Neural cell (in vitro differentiated cells): Measurements from ENCODE around the gene FLYWCH1. TPM values are rescaled to one million over a fixed set of nuclear protein-coding genes. Genes with fewer than 3 reads are reported as not detected.

Experiments
- H2AFZ ChIP-seq: fragments of 200-600, 300-800 bp; sonication (generic), shearing (Covaris generic); 2 replicates; pipeline ENCODE4 v1.6.0; 2014; ENCODE audit warnings: low read depth, mild to moderate bottlenecking, antibody characterized with exemption, low read length, moderate library complexity
- H3F3A ChIP-seq: fragments of 200-600 bp; shearing (Covaris generic); 2 replicates; pipeline ENCODE4 v1.6.1; 2016; ENCODE audit warnings: mild to moderate bottlenecking, moderate library complexity, mixed read lengths, antibody characterized with exemption, low read length; ENCODE audit not compliant: insufficient read depth, poor library complexity, severe bottlenecking
- H3K27ac ChIP-seq: fragments of 200-600, 300-800 bp; sonication (generic), shearing (Covaris generic); 2 replicates; pipeline ENCODE4 v1.5.1; 2014; ENCODE audit warnings: mild to moderate bottlenecking, low read length, moderate library complexity
- H3K27me3 ChIP-seq: fragments of 300-800, 200-600 bp; sonication (generic), shearing (Covaris generic); 2 replicates; pipeline ENCODE4 v1.6.0; 2014; ENCODE audit warnings: mild to moderate bottlenecking, low read depth, low read length, moderate library complexity; ENCODE audit not compliant: insufficient read depth
- H3K36me3 ChIP-seq: fragments of 300-800, 200-600 bp; sonication (generic), shearing (Covaris generic); 2 replicates; pipeline ENCODE4 v1.5.1; 2014; ENCODE audit warnings: mild to moderate bottlenecking, antibody characterized with exemption, low read length, moderate library complexity; ENCODE audit not compliant: insufficient read depth
- H3K4me2 ChIP-seq: fragments of 300-800, 200-600 bp; sonication (generic), shearing (Covaris generic); 2 replicates; pipeline ENCODE4 v1.6.0; 2014; ENCODE audit warnings: mild to moderate bottlenecking, low read length
- H3K4me3 ChIP-seq: fragments of 300-800, 200-600 bp; sonication (generic), shearing (Covaris generic); 2 replicates; pipeline ENCODE4 v1.5.1; 2014; ENCODE audit warnings: mild to moderate bottlenecking, low read length, moderate library complexity
- H3K79me2 ChIP-seq: fragments of 200-600 bp; shearing (Covaris generic); replicated peaks from 2 replicates; pipeline ENCODE4 v1.6.0; 2014; ENCODE audit warnings: mild to moderate bottlenecking, low read length, moderate library complexity; ENCODE audit not compliant: insufficient read depth
- H3K9ac ChIP-seq: fragments of 300-800, 200-600 bp; sonication (generic), shearing (Covaris generic); 2 replicates; pipeline ENCODE4 v1.6.1; 2016; ENCODE audit warnings: mild to moderate bottlenecking, low read length, mixed read lengths
- H3K9me2 ChIP-seq: fragments of 200-600 bp; shearing (Covaris generic); 2 replicates; pipeline ENCODE4 v1.6.1; 2016; ENCODE audit warnings: mild to moderate bottlenecking, low read length, mixed read lengths; ENCODE audit not compliant: insufficient read depth
- H3K9me3 ChIP-seq: fragments of 200-600, 300-800 bp; sonication (generic), shearing (Covaris generic); 2 replicates; pipeline ENCODE4 v1.6.1; 2016; ENCODE audit warnings: mild to moderate bottlenecking, mixed run types, low read length, moderate library complexity, mixed read lengths
- H4K20me1 ChIP-seq: fragments of 200-600 bp; shearing (Covaris generic); 2 replicates; pipeline ENCODE4 v1.6.1; 2016; ENCODE audit warnings: mild to moderate bottlenecking, mixed run types; ENCODE audit not compliant: insufficient read depth
- CTCF ChIP-seq: fragments of 450-650 bp; IDR thresholded peaks from 2 replicates; pipeline ENCODE4 v1.5.1; 2014; ENCODE audit warnings: antibody characterized with exemption, mild to moderate bottlenecking, moderate library complexity; ENCODE audit not compliant: poor library complexity, severe bottlenecking
- EP300 ChIP-seq: fragments of 450-650 bp; conservative IDR thresholded peaks from 2 replicates; pipeline ENCODE4 v1.6.1; 2014; ENCODE audit warnings: antibody characterized with exemption, mild to moderate bottlenecking, moderate library complexity; ENCODE audit not compliant: poor library complexity, severe bottlenecking
- EZH2 ChIP-seq: fragments of 200-600, 300-800 bp; shearing (Covaris generic), sonication (generic); IDR thresholded peaks from 2 replicates; pipeline ENCODE4 v1.6.1; 2014; ENCODE audit warnings: antibody characterized with exemption, low read length, borderline replicate concordance, mild to moderate bottlenecking; ENCODE audit not compliant: insufficient read depth, poor library complexity, severe bottlenecking
- MXI1 ChIP-seq: fragments of 450-650 bp; conservative IDR thresholded peaks from 2 replicates; pipeline ENCODE4 v1.6.1; 2014; ENCODE audit warnings: antibody characterized with exemption, mild to moderate bottlenecking; ENCODE audit not compliant: poor library complexity, severe bottlenecking
- POLR2AphosphoS5 ChIP-seq: IDR thresholded peaks from 2 replicates; pipeline ENCODE4 v1.6.1; 2012
- RAD21 ChIP-seq: fragments of 450-650 bp; conservative IDR thresholded peaks from 2 replicates; pipeline ENCODE4 v1.6.1; 2014; ENCODE audit warnings: antibody characterized with exemption, mild to moderate bottlenecking, moderate library complexity
- REST ChIP-seq: IDR thresholded peaks from 2 replicates; pipeline ENCODE4 v1.6.1; 2012; ENCODE audit warnings: borderline replicate concordance
- SMC3 ChIP-seq: fragments of 450-650 bp; conservative IDR thresholded peaks from 2 replicates; pipeline ENCODE4 v1.6.1; 2014; ENCODE audit warnings: antibody characterized with exemption, mild to moderate bottlenecking, moderate library complexity; ENCODE audit not compliant: poor library complexity
- TAF1 ChIP-seq: IDR thresholded peaks from 2 replicates; pipeline ENCODE4 v1.6.1; 2012; ENCODE audit warnings: low read depth
- polyA plus RNA-seq: library from polyadenylated mRNA; depleted of rRNA; stranded (reverse); fragments of >200 nt; gene quantifications from 2 replicates; pipeline ENCODE4 v1.2.3, GENCODE V29; 2014

Gene FLYWCH1
- polyA plus RNA-seq, 1 donor from 2014 or later: 33.0 TPM

DNA sequence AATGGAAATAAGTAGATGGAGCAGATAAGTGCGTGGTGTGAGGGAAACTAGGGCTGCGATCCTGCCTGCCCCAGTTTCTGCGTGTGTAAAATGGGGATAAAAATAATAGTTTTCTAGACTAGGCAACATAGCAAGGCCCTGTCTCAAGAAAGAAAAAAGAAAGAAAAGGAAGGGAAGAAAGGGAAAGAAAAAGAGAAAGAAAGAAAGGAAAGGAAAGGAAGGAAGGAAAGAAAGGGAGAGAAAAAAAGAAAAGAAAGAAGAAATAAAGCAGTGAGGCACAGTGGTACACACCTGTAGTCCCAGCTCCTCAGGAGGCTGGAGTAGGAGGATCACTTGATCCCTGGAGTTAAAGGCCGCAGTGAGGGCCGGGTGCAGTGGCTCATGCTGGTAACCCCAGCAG, 70.7 kb downstream of the FLYWCH1 start:
- Histone ChIP-seq H3K79me2 (no peaks in the 10 kb centered on the region), H3K4me3 (no peak overlapping the region), H4K20me1 (no peaks in the 10 kb centered on the region), H2AFZ (no peak overlapping the region), H3F3A (no peaks in the 10 kb centered on the region), H3K4me2 (no peak overlapping the region), H3K9me2 (no peaks in the 10 kb centered on the region), H3K9me3 (no peaks in the 10 kb centered on the region), H3K36me3 (no peaks in the 10 kb centered on the region), H3K9ac (no peak overlapping the region), H3K27ac (no peak overlapping the region), H3K27me3 (no peaks in the 10 kb centered on the region)
- no peak for TF ChIP-seq POLR2AphosphoS5
- no peak for TF ChIP-seq EZH2
- TF ChIP-seq REST: no peak
- no peak for TF ChIP-seq TAF1
- TF ChIP-seq EP300: no peak
- TF ChIP-seq RAD21: no peak
- TF ChIP-seq SMC3: no peak
- TF ChIP-seq MXI1: no peak
- TF ChIP-seq CTCF: no peak

GRCh38 chr16:2983706-2984136, 72.0 kb downstream of the FLYWCH1 start:
- no peaks in the 10 kb centered on the region for H4K20me1 ChIP-seq
- no peak overlapping the region for H2AFZ ChIP-seq
- no peaks in the 10 kb centered on the region for H3K27me3 ChIP-seq
- TF ChIP-seq CTCF (peak; percentile 92), TAF1 (no peak), EP300 (peak; percentile 18), SMC3 (peak; percentile 68), RAD21 (peak; percentile 77), POLR2AphosphoS5 (no peak)
- H3K4me3 ChIP-seq: peak overlapping the region; percentile 28
- no peak overlapping the region for H3K9ac ChIP-seq
- no peaks in the 10 kb centered on the region for H3K79me2 ChIP-seq
- H3K36me3 ChIP-seq: no peaks in the 10 kb centered on the region
- no peaks in the 10 kb centered on the region for H3F3A ChIP-seq
- H3K9me2 ChIP-seq: no peaks in the 10 kb centered on the region
- no peak overlapping the region for H3K27ac ChIP-seq
- H3K9me3 ChIP-seq: no peaks in the 10 kb centered on the region
- no peak overlapping the region for H3K4me2 ChIP-seq
